H1 (cell line): ENCODE data around the gene SLC15A3. TPM values are rescaled to one million over a fixed set of nuclear protein-coding genes. Genes with fewer than 3 reads are reported as not detected.

Source experiments
- CTCF ChIA-PET: fragments of 300-600 bp; sonication (Branson Sonifier 250); formaldehyde crosslinking; loops from one replicate; lab custom pipeline; 2021; ENCODE audit not compliant: partially characterized antibody; lab: Charles Lee
- POLR2A ChIA-PET: fragments of 300-600 bp; sonication (Branson Sonifier 250); formaldehyde crosslinking; loops from one replicate; lab custom pipeline; 2021; ENCODE audit warnings: inconsistent platforms; ENCODE audit not compliant: partially characterized antibody; lab: Charles Lee
- DNase-seq, 2 experiments: peaks; one replicate each; pipeline versions ENCODE4 v3.0.0 to v3.0.0-alpha.2; 2010 to 2022; ENCODE audit warnings: low spot score in 2 of 2, low read depth in 1 of 2, mixed read lengths in 1 of 2
- FAIRE-seq: peaks from 2 replicates; lab custom pipeline; 2011; peaks lifted over from hg19 to GRCh38; lab: Jason Lieb, UNC
- H2AFZ ChIP-seq: 2 replicates; pipeline ENCODE4 v1.8.1; 2012; ENCODE audit warnings: low read length, inconsistent platforms
- H2AK5ac ChIP-seq: 2 replicates; pipeline ENCODE4 v1.6.1; 2013; ENCODE audit warnings: low read depth, low read length
- H2BK120ac ChIP-seq: replicated peaks from 2 replicates; pipeline ENCODE3; 2013; ENCODE audit warnings: low read depth, low read length, inconsistent platforms
- H2BK12ac ChIP-seq: 2 replicates; pipeline ENCODE4 v1.6.1; 2013; ENCODE audit warnings: low read depth, low read length
- H2BK15ac ChIP-seq: 2 replicates; pipeline ENCODE4 v1.6.1; 2013; ENCODE audit warnings: low read length
- H2BK20ac ChIP-seq: 2 replicates; pipeline ENCODE4 v1.6.1; 2013; ENCODE audit warnings: low read length
- H2BK5ac ChIP-seq: 2 replicates; pipeline ENCODE4 v1.6.1; 2013; ENCODE audit warnings: low read depth, low read length
- H3K14ac ChIP-seq: 2 replicates; pipeline ENCODE4 v1.6.1; 2013; ENCODE audit warnings: inconsistent platforms; ENCODE audit not compliant: insufficient read length
- H3K18ac ChIP-seq: 2 replicates; pipeline ENCODE4 v1.6.1; 2013; ENCODE audit warnings: low read length; ENCODE audit errors: extremely low read depth
- H3K23ac ChIP-seq: 2 replicates; pipeline ENCODE4 v1.6.1; 2013; ENCODE audit warnings: inconsistent platforms; ENCODE audit not compliant: insufficient read length
- H3K23me2 ChIP-seq: 2 replicates; pipeline ENCODE4 v1.6.1; 2013; ENCODE audit warnings: low read depth, low read length
- H3K27ac ChIP-seq: 2 replicates; pipeline ENCODE4 v1.6.1; 2011; ENCODE audit warnings: low read depth, low read length, inconsistent platforms
- H3K27me3 ChIP-seq, 4 experiments: replicated peaks in 1 of 4; 1 replicate in 1 of 4; 2 replicates in 3 of 4; pipeline versions ENCODE4 v1.6.1 to v1.8.1; 2011 to 2013; ENCODE audit warnings: low read length in 3 of 4, mild to moderate bottlenecking in 3 of 4, inconsistent platforms in 2 of 4, mixed read lengths in 2 of 4, moderate library complexity in 1 of 4; ENCODE audit not compliant: control insufficient read depth in 3 of 4, insufficient read depth in 3 of 4; ENCODE audit errors: extremely low read depth in 1 of 4
- H3K36me3 ChIP-seq, 4 experiments: 2 replicates each; pipeline versions ENCODE4 v1.6.1 to v1.8.1; 2011 to 2013; ENCODE audit warnings: mild to moderate bottlenecking in 4 of 4, low read length in 3 of 4, moderate library complexity in 2 of 4, control low read depth in 1 of 4, inconsistent platforms in 1 of 4; ENCODE audit not compliant: insufficient read depth in 4 of 4, control insufficient read depth in 2 of 4
- H3K4ac ChIP-seq: replicated peaks from 2 replicates; pipeline ENCODE3; 2013; ENCODE audit warnings: low read length, low read depth, mixed read lengths, inconsistent platforms; ENCODE audit not compliant: insufficient read length
- H3K4me1 ChIP-seq, 4 experiments: replicated peaks in 1 of 4; 1 replicate in 1 of 4; 2 replicates in 3 of 4; pipeline versions ENCODE4 v1.6.1 to v1.8.1; 2011 to 2013; ENCODE audit warnings: low read length in 3 of 4, inconsistent platforms in 2 of 4, mixed read lengths in 1 of 4; ENCODE audit not compliant: insufficient read depth in 4 of 4, control insufficient read depth in 3 of 4
- H3K4me2 ChIP-seq, 2 experiments: 2 replicates each; pipeline versions ENCODE4 v1.6.1 to v1.8.1; 2011 to 2013; ENCODE audit warnings: low read depth in 2 of 2, low read length in 2 of 2, control low read depth in 1 of 2, inconsistent platforms in 1 of 2, mild to moderate bottlenecking in 1 of 2; ENCODE audit not compliant: insufficient read depth in 1 of 2
- H3K4me3 ChIP-seq, 4 experiments: fragments of 200-600, 300-600 bp in 1 of 4; sonication (generic), shearing (Covaris generic), sonication (Bioruptor Twin) in 1 of 4; 2 replicates each; pipeline versions ENCODE4 v1.5.1 to v1.8.1; 2011 to 2016; ENCODE audit warnings: low read length in 4 of 4, low read depth in 3 of 4, control low read depth in 2 of 4, inconsistent platforms in 2 of 4, mild to moderate bottlenecking in 2 of 4, mixed read lengths in 1 of 4, moderate library complexity in 1 of 4; ENCODE audit not compliant: insufficient read depth in 2 of 4; ENCODE audit errors: extremely low read depth in 1 of 4
- H3K56ac ChIP-seq: replicated peaks from 2 replicates; pipeline ENCODE3; 2013; ENCODE audit warnings: low read depth, mild to moderate bottlenecking, mixed read lengths, low read length, inconsistent platforms; ENCODE audit not compliant: insufficient read length
- H3K79me1 ChIP-seq: 2 replicates; pipeline ENCODE4 v1.6.1; 2013; ENCODE audit warnings: low read depth, low read length, control low read depth
- H3K79me2 ChIP-seq, 2 experiments: 2 replicates each; pipeline versions ENCODE4 v1.6.1 to v1.8.1; 2012 to 2013; ENCODE audit warnings: low read length in 2 of 2, mild to moderate bottlenecking in 2 of 2, inconsistent platforms in 1 of 2; ENCODE audit not compliant: insufficient read depth in 2 of 2, control insufficient read depth in 1 of 2
- H3K9ac ChIP-seq, 4 experiments: replicated peaks in 1 of 4; 1 replicate in 1 of 4; 2 replicates in 3 of 4; pipeline versions ENCODE4 v1.6.1 to v1.8.1; 2011 to 2013; ENCODE audit warnings: low read depth in 3 of 4, low read length in 3 of 4, control low read depth in 2 of 4, mild to moderate bottlenecking in 2 of 4, moderate library complexity in 2 of 4, inconsistent platforms in 1 of 4; ENCODE audit errors: extremely low read depth in 1 of 4
- H3K9me3 ChIP-seq, 2 experiments: 2 replicates each; pipeline versions ENCODE4 v1.6.1 to v1.8.1; 2012 to 2013; ENCODE audit warnings: mild to moderate bottlenecking in 2 of 2, moderate library complexity in 2 of 2, control low read depth in 1 of 2, inconsistent platforms in 1 of 2, low read depth in 1 of 2, low read length in 1 of 2, mixed read lengths in 1 of 2; ENCODE audit not compliant: insufficient read depth in 2 of 2
- H4K20me1 ChIP-seq, 2 experiments: replicated peaks in 1 of 2; 2 replicates each; pipeline versions ENCODE3 to v1.8.1; 2011 to 2013; ENCODE audit warnings: inconsistent platforms in 2 of 2, low read length in 2 of 2, mild to moderate bottlenecking in 1 of 2; ENCODE audit not compliant: insufficient read depth in 2 of 2, control insufficient read depth in 1 of 2
- H4K5ac ChIP-seq: 2 replicates; pipeline ENCODE4 v1.6.1; 2013; ENCODE audit warnings: low read length, low read depth, mixed read lengths, inconsistent platforms; ENCODE audit not compliant: insufficient read length
- H4K8ac ChIP-seq: 2 replicates; pipeline ENCODE4 v1.8.0; 2013; ENCODE audit warnings: mild to moderate bottlenecking, moderate library complexity, low read length, inconsistent platforms; ENCODE audit not compliant: insufficient read depth; ENCODE audit errors: extremely low read depth
- H4K91ac ChIP-seq: replicated peaks from 2 replicates; pipeline ENCODE3; 2013; ENCODE audit warnings: low read length, mixed read lengths, inconsistent platforms; ENCODE audit not compliant: insufficient read length
- BACH1 ChIP-seq: IDR thresholded peaks from 2 replicates; pipeline ENCODE4 v1.6.1; 2012; ENCODE audit warnings: low read length, improper control_type of control experiment
- BCL11A ChIP-seq, 2 experiments: IDR thresholded peaks; one replicate each; pipeline ENCODE4 v1.6.1; 2011; ENCODE audit warnings: low read depth in 2 of 2, low read length in 2 of 2, mild to moderate bottlenecking in 2 of 2
- BRCA1 ChIP-seq: IDR thresholded peaks from 2 replicates; pipeline ENCODE4 v1.6.1; 2012; ENCODE audit warnings: low read depth, low read length, improper control_type of control experiment
- EGR1 ChIP-seq: IDR thresholded peaks from 2 replicates; pipeline ENCODE4 v1.6.1; 2011; ENCODE audit warnings: low read depth, low read length, borderline replicate concordance
- EZH2 ChIP-seq: fragments of 200-600 bp; sonication (generic); IDR thresholded peaks from 2 replicates; pipeline ENCODE4 v1.7.1; 2012; ENCODE audit warnings: low read depth, mild to moderate bottlenecking, moderate library complexity, low read length, inconsistent platforms; ENCODE audit not compliant: severe bottlenecking
- HDAC6 ChIP-seq: IDR thresholded peaks from one replicate; pipeline ENCODE4 v1.7.1; 2012; ENCODE audit warnings: low read depth, mild to moderate bottlenecking, inconsistent platforms, low read length, moderate library complexity
- KDM1A ChIP-seq: fragments of 200-600, 300-600 bp; sonication (generic); IDR thresholded peaks from 2 replicates; pipeline ENCODE4 v1.7.1; 2016; ENCODE audit warnings: mild to moderate bottlenecking, low read length, borderline replicate concordance
- KDM4A ChIP-seq: IDR thresholded peaks from one replicate; pipeline ENCODE4 v1.7.1; 2012; ENCODE audit warnings: low read depth, mild to moderate bottlenecking, moderate library complexity, low read length, inconsistent platforms; ENCODE audit not compliant: severe bottlenecking
- MAFK ChIP-seq: IDR thresholded peaks from 2 replicates; pipeline ENCODE4 v1.6.1; 2012; ENCODE audit warnings: low read depth, mild to moderate bottlenecking, improper control_type of control experiment, low read length
- MAX ChIP-seq: IDR thresholded peaks from 2 replicates; pipeline ENCODE4 v1.6.1; 2012; ENCODE audit warnings: inconsistent platforms
- PHF8 ChIP-seq: fragments of 200-600 bp; sonication (generic); conservative IDR thresholded peaks from 2 replicates; pipeline ENCODE4 v1.7.1; 2012; ENCODE audit warnings: low read depth, mild to moderate bottlenecking, inconsistent platforms, low read length, moderate library complexity
- TAF1 ChIP-seq: IDR thresholded peaks from 2 replicates; pipeline ENCODE4 v1.6.1; 2011; ENCODE audit warnings: mild to moderate bottlenecking, low read depth, low read length
- YY1 ChIP-seq: IDR thresholded peaks from 2 replicates; pipeline ENCODE4 v1.6.1; 2011; ENCODE audit warnings: low read depth, mild to moderate bottlenecking, low read length
- WGBS, 2 experiments: shearing (Covaris generic) in 1 of 2; methylation state at CpG; one replicate each; pipeline versions ENCODE4 v1.1.6 to v1.1.7; 2013 to 2015; ENCODE audit warnings: low lambda C conversion rate in 2 of 2, mixed read lengths in 2 of 2, inconsistent platforms in 1 of 2, low coverage in 1 of 2, missing lambda C conversion rate in 1 of 2; ENCODE audit not compliant: insufficient replicate concordance in 2 of 2, insufficient coverage in 1 of 2, insufficient read length in 1 of 2; ENCODE audit errors: extremely low coverage in 1 of 2, missing lambda C conversion rate in 1 of 2; 5-methylcytosine and 5-hydroxymethylcytosine counted together
- polyA plus RNA-seq, 7 experiments: library from polyadenylated mRNA; depleted of rRNA in 3 of 7; stranded (reverse) in 5 of 7; unstranded in 2 of 7; fragments of >200 nt in 5 of 7; fragments of 200-250 nt in 2 of 7; gene quantifications; 1 replicate in 5 of 7; 2 replicates in 1 of 7; 4 replicates in 1 of 7; pipeline versions ENCODE4 v1.2.1 to v1.2.3, GENCODE V29; 2011 to 2013; ENCODE audit warnings: missing spikeins in 2 of 7, mixed read lengths in 2 of 7
- total RNA-seq: library from RNA; stranded (reverse); fragmentation: NEBNext Ultra II Directional; extraction: Animal tissue kit (Norgen Biotek cat#: 25700); gene quantifications from 2 replicates; pipeline ENCODE4 v1.2.1, GENCODE V29; 2021

Gene SLC15A3
- total and polyA plus RNA-seq, 2 of the 8 experiments (the other 6 are each of a cell fraction or from before 2014, with no cell fraction given), result 25.8 to 31.0 TPM

- H3K79me1 ChIP-seq, result no peaks in the 10 kb centered on the region
- no peak overlapping the region for H3K18ac ChIP-seq
- H3K79me2 ChIP-seq, result no peaks in the 10 kb centered on the region
- H3K23me2 ChIP-seq, result no peaks in the 10 kb centered on the region
- POLR2A ChIA-PET, result no interaction called here
- no peak overlapping the region for H2BK15ac ChIP-seq
- CTCF ChIA-PET, result interaction anchor here (1.3 to 2.3 kb wide), 4 partner anchors 9 to 79 kb away, joined by 3 to 6 read pairs (median 4); no protein-coding TSS in a partner anchor
- H2BK5ac ChIP-seq, result no peak overlapping the region
- peaks cover 0 to 3% (median 0%) of the 10 kb centered on the region in 4 experiments; a peak in 2 of 7 replicates for H3K27me3 ChIP-seq
- DNase-seq, result no peak
- no peak overlapping the region for H2AFZ ChIP-seq
- H3K4me2 ChIP-seq, result no peak overlapping the region
- no peaks in the 10 kb centered on the region for H3K4me1 ChIP-seq
- H3K27ac ChIP-seq, result no peak overlapping the region
- H2AK5ac ChIP-seq, result no peak overlapping the region
- H4K5ac ChIP-seq, result no peak overlapping the region
- H4K8ac ChIP-seq, result no peak overlapping the region
- no peaks in the 10 kb centered on the region for H3K36me3 ChIP-seq
- no peak overlapping the region for H3K4ac ChIP-seq
- H3K56ac ChIP-seq, result no peak overlapping the region
- H3K9me3 ChIP-seq, result no peaks in the 10 kb centered on the region
- no peak overlapping the region for H3K14ac ChIP-seq
- no peak overlapping the region for H3K4me3 ChIP-seq
- H4K91ac ChIP-seq, result no peak overlapping the region
- no peak overlapping the region for H2BK120ac ChIP-seq
- no peak overlapping the region for H3K23ac ChIP-seq
- no peak overlapping the region for H3K9ac ChIP-seq
- H2BK20ac ChIP-seq, result no peak overlapping the region
- TF ChIP-seq HDAC6 (no peak), BCL11A (IDR thresholded peaks at IDR 0.05; ENCODE audit: low read depth in 2 of 2, low read length in 2 of 2) (no peak), MAX (no peak), TAF1 (no peak), BRCA1 (no peak), EGR1 (no peak), BACH1 (no peak), KDM1A (no peak), MAFK (no peak), YY1 (no peak), KDM4A (no peak), EZH2 (no peak), PHF8 (no peak)
- TF ChIP-seq, all 59 proteins: peak for 0
- H2BK12ac ChIP-seq, result no peak overlapping the region
- WGBS, 2 experiments, result 85% methylated on average over 7 of the region's 7 CpGs; no CpG with 5 or more reads in 1 of the 2 experiments
- FAIRE-seq, result no peak
- peaks cover 0 to 3% of the 10 kb centered on the region in 2 experiments for H4K20me1 ChIP-seq
These were observed 42.6 kb upstream of the SLC15A3 start for GRCh38 chr11:60994541-60995080.
